ENCODE results near the gene CREB3L1. TPM values are rescaled to one million over a fixed set of nuclear protein-coding genes. Genes with fewer than 3 reads are reported as not detected.

CREB3L1 gene
- total RNA-seq, 1 donor from 2014 or later, result 0.41 TPM

DNA sequence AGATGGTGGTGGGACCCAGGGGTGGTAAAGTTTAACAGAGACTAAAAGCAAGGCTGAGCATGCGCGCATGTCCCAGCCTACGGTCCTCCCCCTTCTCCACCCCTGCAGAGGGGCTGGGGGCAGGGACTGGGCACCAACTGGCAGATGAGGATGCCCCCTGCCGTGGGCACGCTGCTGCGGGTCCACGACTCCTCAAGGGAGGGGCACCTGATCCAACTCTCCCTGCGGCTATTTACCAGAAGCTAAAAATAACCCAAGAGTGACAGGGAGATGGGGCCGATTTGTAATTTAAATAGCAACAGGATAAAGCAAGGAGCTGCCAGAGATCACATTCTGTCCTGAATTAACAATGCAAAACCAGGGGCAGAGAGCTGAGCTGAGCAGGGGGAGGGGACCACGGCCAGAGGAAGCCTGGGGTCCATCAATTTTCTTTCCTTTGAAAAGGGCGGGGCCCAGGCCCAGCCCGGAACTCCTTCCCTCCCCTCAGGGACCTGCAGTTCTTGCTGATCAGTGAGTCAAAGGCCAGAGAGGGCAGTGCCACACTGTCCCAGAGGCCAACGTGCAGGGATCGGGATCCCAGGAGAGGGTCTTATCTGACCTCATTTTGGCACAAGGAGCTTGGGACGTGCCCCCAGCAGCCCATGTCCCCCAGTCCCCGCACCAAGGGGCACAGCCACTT lies 61.7 kb downstream of the CREB3L1 start:
- DNase-seq (ENCODE audit: low spot score in 2 of 2) (no peak), FAIRE-seq (no peak)

DNA sequence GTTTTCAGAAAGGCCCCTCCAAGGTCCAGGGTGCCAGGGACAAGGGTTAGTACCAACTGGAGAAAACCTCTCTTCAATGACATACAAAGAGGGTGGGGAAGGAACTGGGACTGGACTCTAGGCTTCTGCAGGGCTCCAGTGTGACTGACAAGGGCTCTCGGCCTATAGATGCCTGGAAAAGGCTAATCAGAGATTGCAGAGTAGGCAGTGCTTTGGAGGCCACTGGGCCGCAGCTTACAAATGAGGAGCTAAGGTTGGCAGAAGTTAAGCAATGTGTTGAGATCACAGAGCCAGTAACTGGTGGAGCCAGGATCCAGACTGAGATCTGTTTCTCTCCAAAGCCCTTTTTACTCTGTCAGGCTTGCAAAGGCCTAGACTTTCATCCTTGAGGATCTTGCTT lies 62.4 kb downstream of the CREB3L1 start:
- FAIRE-seq (no peak), DNase-seq (ENCODE audit: low spot score in 2 of 2) (no peak)

DNA sequence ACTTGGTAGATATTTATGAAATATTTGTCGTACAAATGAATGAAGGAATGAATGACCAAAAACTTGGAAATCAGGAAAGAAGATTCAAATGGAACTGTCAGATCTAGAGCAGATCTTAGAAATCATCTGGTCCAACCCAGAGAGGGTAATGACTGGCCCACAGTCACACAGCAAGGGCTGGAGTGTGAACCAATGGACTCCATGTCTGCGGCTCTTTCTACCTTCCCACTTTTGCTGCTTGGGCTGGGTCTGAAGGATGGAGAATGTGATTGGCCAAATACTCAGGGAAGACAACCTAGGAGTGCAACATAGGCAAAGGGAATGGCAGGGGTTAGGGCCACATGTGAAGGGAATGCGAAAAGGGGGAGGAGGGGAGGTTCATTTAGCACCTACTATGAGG lies 64.0 kb downstream of the CREB3L1 start:
- FAIRE-seq (no peak), DNase-seq (ENCODE audit: low spot score in 2 of 2) (no peak)

DNA sequence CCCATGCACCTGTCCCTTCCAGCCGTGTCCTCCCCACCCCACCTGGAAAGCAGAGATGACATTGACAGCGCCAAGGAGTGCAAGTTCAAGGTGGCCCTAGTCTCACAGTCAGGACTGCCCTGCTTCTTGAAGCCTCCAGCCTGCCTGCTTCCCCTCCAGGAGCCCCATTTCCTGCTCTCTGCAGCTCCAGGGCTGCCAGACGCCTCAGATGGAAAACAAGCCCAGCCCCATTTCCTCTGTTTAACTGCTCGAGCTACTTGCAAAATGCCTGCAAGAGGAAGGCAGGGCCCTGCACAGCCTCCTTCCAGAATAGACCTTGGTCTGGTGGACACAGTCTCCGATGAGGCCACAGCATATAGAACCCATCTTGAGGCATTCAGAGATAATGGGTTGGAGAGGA lies 64.8 kb downstream of the CREB3L1 start:
- FAIRE-seq (no peak), DNase-seq (ENCODE audit: low spot score in 2 of 2) (no peak)

DNA sequence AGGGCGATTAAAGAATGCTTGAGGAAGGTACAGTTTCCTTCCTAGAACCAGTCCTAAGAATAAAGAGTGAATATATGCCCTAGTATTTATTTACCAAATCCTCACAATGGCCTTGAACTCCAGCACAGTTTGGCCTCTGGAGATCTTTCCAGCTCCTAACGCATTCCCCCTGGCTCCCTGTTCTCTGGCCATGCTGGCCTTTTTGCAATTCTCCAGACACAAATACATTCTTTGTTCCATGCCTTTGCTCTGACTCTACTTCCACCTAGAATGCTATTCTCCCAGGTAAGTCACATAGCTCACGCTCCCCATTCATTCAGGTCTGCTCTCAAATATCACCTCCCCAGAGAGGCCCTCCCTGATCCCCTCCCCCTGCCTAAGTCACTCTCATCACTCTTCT lies 66.1 kb downstream of the CREB3L1 start:
- no peak for DNase-seq (ENCODE audit: low spot score in 2 of 2)
- no peak for FAIRE-seq

DNA sequence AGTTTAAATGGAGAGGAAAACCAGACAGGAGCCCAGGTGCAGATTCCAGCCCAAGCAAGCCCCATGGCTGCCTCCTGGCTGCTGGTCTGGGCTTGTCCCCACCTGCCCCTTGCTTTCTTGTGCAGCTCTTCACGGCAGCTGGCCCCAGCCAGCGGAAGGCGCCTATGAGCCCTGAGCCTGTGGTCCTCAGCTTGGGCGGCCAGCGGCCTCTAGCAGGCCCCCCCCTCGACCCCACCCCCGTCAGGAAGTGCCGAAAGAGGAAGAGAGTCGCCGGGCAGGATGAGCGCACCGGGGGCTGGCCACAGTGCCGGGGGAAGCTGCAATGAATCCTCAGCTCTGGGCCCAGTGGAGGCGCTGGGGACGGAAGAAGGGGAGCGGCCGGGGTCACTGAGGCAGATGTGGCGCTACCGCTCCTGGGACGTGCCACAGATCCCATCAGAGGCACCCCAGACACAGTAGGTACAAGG lies 67.7 kb downstream of the CREB3L1 start:
- FAIRE-seq (no peak), DNase-seq (ENCODE audit: low spot score in 2 of 2) (no peak)

DNA sequence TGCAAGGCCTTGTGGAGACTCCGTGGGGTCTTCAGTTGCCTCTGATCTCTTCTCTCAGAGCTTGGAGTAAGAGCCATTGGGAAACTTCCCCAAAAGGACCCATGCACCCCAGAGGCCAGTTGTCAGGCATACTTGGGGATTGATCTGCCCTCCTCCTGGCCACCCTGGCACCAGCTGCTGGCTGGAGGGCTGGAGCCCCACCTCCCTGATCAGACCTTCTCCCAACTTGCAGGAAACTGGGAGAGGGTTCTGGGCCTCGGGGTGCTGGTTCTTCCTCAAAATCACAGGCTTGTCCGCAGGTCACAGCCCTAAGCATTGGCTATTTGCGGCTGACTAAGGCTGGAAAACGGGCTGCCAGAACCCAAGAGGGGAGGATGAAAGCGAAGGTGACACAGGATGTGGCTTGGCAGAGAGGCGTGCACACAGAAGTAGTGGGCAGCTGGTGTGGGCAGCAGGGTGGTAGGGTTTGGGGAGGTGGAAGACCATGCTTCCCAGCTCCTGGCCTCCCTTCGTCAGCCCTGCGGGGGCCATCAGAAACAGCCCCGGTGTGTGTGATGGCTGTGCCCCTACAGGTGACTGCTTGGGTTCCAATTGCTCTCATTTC lies 68.5 kb downstream of the CREB3L1 start:
- FAIRE-seq, result no peak
- DNase-seq (ENCODE audit: low spot score in 2 of 2), result no peak

DNA sequence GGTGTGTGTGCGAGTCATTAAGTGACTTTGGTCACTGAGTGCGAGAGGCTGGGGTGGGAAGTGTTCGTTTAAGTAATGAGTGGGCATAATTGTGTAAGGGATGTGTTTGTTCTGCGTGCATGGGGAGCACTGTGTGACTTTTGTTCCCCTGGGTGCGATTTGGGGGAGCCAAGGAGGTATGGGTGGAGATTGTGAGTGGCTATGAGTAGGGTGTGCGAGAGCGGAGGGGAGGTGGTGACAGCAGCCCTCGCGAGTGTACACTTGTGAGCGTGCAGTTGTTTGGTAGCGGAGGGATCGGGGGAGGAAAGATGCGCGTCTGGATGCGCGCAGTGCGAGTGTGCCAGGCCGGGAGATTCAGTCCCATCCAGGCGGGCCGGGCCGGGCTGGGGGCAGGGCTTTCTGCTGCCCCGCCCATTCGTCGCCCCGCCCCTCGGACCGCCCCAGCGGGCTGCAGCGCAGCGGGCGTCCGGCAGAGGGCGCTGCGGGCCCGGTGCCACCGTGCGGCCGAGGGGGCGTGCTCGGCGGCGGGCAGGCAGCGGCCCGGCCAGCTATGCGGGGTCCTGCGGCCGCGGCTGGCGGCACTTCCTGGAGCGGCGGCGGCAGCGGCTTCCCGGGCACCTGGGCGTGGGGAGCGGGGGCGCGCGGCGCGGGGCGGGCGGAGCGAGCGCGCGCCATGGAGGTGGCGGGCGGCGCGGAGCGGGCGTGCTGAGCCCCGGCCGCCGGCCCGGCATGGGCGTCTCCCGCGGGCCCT lies 69.6 kb downstream of the CREB3L1 start, which contains the start of gene DGKZ:
Gene DGKZ (plus strand): TSS at position 578 of the 751 bp plus-strand sequence. CDS start 197 bp downstream, outside the sequence.
- peak; percentile 96 to 97 for DNase-seq (ENCODE audit: low spot score in 2 of 2)
- FAIRE-seq, result no peak

DNA sequence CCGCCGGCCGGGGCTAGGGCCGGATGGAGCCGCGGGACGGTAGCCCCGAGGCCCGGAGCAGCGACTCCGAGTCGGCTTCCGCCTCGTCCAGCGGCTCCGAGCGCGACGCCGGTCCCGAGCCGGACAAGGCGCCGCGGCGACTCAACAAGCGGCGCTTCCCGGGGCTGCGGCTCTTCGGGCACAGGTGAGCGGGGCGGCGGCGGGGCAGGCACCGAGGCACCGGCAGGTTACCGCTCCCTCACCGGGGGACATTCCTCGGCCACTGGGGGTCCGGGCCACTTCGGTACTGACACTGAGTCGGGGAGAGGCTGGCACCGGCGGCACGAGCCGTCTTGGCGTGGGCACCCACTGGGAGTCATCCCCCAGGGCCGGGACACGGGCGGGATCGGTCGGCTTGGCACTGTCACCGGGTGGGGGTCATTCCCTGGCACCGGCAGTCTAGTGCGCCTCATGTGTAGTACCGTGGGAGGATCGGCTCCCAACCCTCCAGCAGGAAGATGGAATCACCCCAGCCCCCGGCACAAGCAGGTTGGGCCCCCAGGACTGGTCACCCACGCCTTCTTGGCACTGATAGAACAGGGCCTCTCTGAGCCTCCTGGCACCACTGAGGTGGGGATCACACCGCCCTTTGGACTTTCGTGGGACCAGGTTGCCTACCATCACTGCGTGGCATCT lies 70.3 kb downstream of the CREB3L1 start:
- DNase-seq (ENCODE audit: low spot score in 2 of 2) (no peak), FAIRE-seq (no peak)

DNA sequence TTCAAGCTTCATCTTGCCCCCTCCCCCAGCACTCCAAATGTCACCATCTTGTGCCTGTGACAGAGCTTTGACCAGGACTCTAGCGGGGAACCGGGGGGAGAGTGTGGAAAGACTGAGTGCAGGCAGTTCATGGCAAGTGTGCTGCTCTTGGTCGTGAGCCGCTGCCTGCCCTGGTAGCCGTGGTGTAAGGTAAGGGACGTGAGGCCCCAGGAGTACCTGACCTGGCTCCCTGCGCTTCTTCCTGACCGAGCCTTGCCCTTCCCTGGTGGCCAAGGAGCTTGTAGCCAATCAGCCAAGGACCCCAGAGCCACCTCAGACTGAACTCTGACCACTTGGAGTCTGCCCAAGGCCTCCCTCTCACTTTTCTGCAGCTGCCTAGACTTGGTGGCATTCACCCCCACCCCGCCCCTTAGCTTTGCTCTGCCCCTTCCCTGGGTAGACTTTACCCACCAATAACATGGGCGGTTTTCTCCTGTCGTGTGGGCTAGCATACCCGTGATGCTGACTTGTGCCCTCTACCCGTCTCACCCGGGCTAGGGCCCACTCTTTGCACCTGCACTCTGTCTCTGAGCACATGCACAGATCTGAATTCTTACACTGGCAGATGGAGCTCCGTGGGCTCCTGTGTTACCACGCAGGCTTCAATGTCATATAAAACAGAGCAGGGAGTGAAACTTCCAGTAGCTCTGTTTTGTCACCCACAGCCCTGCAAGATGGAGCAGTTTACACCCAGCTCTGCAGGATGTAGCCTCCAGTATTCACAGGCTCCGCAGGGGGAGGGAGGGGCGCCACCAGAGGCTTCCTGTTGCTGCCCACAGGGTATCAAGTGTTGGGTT lies 71.3 kb downstream of the CREB3L1 start:
- FAIRE-seq (no peak), DNase-seq (ENCODE audit: low spot score in 2 of 2) (no peak)

DNA sequence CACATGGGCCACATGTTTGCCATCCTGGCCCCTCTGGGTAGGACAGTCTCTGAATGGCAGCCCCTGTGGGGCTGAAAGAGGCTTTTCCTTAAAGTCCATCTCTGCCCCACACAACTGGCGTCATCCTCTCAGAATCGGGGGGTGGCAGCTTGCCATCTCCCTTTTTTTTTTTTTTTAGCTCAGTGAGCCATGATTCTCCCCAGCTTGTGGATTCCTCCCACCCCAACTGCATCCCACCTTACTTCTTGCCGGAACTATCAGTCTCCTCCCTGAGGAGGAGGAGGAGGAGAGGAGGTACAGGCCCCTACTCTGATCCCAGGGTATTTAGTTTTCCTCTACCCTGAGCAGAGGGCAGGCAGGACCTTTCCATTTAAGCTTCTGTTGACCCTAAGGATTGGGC lies 73.2 kb downstream of the CREB3L1 start:
- FAIRE-seq (no peak), DNase-seq (ENCODE audit: low spot score in 2 of 2) (no peak)

DNA sequence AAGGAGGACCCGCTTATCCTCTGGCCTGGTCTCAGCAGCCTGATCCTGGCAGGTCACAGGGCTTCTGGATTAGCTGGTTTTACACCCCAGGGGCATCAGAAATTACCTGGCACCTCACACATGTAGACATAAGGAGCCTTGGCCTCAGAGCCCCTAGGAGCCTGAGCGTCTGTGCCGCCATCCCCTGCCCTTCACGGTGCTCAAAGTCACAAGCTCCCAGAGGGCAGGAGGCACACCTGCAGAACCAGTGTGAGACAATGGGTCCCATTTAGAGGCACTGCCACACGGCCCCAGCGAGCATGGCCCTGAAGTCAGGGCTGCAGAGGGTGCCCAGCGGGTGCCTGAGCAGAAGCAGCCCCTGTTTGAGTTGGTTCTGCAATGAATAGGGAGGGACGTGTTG lies 73.7 kb downstream of the CREB3L1 start:
- FAIRE-seq (no peak), DNase-seq (ENCODE audit: low spot score in 2 of 2) (no peak)

DNA sequence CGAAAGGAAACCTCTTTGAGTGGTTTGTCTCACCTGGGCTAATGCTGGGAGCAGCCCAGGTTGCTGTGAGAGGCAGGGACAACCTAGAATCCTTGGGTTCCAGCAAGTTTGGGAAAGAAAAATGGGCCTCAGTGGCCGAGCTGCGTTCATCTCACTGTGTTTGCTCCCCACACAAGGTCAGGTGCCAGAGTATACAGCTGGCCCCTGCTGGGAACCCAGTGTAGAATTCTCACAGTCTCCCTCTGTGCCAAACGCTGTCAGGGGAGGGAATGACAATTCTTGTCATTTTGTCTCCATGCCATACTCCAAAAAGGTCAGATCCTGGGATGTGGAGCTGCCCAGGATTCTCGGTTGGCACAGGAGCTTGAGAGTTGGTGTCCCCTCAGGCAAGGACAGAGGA lies 74.1 kb downstream of the CREB3L1 start:
- DNase-seq (ENCODE audit: low spot score in 2 of 2) (no peak), FAIRE-seq (no peak)

DNA sequence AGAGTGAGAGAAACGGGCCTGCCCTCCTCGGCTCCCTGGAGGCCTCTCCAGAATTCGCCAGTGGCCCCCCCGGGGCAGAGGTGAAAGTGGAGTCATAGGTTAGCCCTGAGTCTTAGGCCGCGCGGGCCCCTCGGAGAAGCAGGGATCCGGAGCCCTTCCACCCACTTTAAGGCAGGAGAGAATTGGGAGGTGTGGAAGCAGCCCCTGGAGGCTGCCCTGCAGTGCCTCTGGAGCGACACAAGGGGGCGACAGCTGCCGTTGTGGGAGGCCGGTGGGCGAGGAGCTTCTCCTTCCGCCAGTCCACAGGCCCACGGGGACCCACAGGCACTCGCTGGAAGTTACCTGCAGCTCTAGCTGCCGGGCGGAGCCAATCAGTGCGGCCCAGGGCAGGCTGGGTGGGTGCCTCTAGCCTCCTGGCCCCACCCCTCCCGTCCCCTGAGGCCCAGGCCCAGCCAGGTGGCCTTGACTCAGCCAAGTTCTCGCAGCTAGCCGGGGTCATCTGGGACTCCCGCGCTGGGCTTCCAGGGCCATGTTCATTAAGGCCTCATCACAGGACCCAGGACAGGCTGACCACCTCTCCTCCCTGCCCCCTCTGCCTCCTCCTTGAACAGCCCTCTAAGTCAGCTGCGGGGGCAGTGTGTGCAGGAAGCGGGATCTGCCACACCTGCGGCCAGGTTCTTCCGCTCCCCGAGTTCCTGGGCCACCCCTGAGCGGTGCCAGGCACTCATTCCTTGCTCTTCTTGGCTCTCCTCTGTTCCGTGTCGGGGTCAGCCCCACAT lies 74.8 kb downstream of the CREB3L1 start:
- FAIRE-seq (no peak), DNase-seq (ENCODE audit: low spot score in 2 of 2) (peak in 1 of 2 donors; percentile 62)

DNA sequence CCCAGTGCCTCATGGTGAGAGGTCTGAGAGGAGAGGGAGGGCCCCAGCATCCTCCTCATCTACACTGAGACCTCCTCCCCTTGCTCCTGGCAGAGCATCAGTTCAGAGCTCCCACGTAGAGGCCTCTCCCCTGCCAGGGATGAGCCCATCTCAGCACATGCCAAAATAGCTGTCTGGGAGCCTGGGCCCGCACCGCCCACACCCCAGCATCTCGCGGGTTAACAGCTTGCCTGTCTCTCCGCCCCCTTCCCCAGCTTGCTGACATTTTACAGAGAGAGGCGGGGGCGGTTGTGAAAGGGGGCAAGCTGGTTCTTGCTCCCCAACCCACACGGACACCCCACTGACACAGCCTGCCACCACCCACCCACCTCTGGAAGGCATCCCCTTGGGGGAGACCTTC lies 76.2 kb downstream of the CREB3L1 start:
- FAIRE-seq (no peak), DNase-seq (ENCODE audit: low spot score in 2 of 2) (no peak)

DNA sequence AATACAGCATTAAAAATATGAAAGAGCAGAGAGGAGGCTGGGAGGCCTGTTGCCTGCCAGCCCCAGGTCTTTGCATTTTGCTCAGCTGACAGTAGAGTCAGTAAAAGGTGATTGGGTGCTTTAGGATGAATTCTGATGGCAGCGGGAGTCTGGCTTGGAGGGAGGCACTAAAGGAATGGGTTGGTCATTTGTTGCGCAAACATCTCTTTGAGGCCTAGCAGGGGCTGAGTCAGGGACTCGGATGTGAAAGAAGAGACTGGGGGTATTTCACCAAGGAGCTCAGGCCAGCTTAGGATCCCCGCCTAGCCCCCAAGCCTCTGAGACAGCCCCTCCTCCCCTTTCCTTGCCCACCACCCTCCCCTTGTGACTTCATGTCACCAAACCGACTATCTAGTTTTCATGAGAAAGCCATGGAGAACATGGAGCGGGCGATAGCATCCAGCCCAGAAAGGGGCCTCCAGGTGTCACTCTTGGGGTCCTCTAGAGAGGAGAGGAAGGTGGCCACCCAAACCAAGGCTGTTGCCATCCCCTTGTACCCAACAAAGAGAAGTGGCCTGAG lies 79.5 kb downstream of the CREB3L1 start:
- no peak for FAIRE-seq

DNA sequence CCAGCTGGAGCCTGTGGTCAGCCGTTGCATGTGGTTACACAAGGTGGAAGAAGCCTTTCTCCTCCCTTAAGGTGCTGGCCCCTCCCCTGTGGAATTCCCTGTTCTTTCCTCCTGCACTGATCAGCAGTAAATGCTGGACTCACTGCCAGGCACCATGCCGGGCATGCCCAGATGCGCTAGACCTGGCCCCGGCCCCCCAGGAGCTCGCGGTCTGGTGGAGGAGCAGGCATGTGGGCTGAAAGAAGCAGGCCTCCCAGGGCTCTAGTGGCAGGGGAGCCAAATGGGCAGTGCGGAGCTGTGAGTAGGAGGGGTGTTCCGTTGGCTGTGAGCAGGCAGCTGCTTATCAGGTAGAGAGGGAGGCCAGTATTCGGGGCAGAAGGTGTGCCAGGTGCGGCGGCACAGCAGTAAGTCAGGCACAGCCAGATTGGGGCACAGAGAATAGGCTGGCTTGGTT lies 80.0 kb downstream of the CREB3L1 start:
- FAIRE-seq (no peak), DNase-seq (ENCODE audit: low spot score in 2 of 2) (no peak)

More for the DNA sequence above, 79.5 kb downstream of the CREB3L1 start:
- no peak for DNase-seq (ENCODE audit: low spot score in 2 of 2)

DNA sequence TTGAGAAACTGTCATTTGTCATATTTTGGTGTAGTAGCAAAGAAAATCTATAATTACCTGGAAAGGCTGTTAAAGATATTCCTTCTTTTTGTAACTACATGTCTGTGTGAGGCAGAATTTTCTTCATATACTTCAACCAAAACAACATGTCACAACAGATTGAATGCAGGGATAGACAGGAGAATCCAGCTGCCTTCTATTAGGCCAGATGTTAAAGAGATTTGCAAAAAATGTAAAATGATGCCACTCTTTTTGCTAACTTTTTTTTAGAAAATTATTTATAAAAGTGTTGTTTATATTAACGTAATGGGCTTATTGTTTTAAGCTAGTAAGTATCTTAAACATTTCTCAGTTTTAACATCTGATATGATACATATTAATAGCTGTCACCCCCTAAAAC lies 82.5 kb downstream of the CREB3L1 start:
- DNase-seq (ENCODE audit: low spot score in 2 of 2), result no peak
- no peak for FAIRE-seq

DNA sequence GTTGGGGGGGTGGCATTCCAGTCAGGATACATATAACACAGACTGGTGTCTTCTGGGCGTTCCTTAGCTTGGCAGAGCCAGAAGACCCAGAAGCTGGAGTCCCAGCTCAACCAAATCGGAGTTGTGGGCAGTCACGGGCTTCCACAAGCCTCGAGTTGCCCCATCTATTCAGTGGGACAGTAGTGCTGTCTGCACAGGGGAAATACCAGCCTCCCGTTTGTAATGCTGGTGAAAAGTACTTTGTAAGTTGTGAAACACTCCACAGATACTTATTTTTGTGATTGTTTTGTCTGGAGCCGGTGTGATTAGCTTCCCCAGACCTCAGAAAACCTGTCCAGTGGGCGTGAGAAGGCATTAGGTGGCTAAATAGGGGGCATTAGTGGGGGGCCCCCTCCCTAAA lies 83.4 kb downstream of the CREB3L1 start:
- no peak for FAIRE-seq

More for the DNA sequence above, 83.4 kb downstream of the CREB3L1 start:
- DNase-seq (ENCODE audit: low spot score in 2 of 2), result no peak
